C4-2B (cell line): Measurements from ENCODE around the gene MCRIP1.

Experiments
- H3K27ac ChIP-seq: fragments of 450-650 bp; 2 replicates; pipeline ENCODE4 v1.5.1; 2017
- ZFX ChIP-seq: fragments of 450-650 bp; IDR thresholded peaks from 2 replicates; pipeline ENCODE4 v1.6.1; 2017
- TF ChIP-seq, protein P1 (sequence below): fragments of 450-650 bp; conservative IDR thresholded peaks from 2 replicates; pipeline ENCODE4 v1.5.1; 2017; ENCODE audit warnings: mild to moderate bottlenecking

MCRIP1 gene

DNA sequence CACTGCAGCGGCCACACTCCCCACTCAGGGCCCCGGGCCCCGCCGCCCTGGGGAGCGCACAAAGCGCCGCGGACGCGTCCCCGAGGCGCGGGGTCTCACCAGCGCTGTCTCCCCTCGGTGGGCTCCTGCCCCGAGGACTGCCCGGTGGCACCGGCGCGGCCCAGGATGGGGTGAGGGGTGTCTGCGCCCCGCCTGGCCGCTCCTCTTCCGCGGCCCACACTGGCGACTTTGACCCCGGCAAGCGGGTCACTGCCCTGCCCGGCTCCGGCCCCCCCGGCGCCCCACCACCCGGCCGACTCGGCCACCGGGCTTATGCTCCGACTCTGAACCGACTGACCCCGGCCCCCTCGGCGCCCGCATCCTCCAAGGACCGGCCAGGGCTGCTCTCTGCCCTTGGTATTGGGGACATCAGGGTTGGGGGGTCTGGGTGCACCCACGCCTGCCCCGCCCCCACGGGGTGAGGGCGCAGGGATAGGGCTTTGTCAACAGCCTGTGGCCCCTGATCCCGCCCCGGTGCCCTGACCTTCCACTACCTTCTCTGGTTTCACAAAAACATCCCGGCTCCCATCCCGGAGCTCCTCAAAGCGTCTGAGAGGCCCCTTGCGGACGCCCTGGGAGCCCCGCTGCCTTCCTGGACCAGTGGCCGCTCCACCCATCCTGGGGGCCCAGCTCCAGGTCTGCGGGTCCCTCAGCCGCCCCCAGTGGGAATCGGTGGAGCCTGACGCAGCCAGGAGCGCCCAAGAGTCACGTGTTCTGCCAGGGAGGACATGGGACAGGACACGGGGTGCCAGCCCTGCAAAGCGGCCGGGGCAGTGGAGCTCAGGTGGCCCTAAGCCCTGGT is 28.3 kb downstream of the MCRIP1 start:
- no peak for TF ChIP-seq ZFX
- H3K27ac ChIP-seq, result no peak overlapping the region

DNA sequence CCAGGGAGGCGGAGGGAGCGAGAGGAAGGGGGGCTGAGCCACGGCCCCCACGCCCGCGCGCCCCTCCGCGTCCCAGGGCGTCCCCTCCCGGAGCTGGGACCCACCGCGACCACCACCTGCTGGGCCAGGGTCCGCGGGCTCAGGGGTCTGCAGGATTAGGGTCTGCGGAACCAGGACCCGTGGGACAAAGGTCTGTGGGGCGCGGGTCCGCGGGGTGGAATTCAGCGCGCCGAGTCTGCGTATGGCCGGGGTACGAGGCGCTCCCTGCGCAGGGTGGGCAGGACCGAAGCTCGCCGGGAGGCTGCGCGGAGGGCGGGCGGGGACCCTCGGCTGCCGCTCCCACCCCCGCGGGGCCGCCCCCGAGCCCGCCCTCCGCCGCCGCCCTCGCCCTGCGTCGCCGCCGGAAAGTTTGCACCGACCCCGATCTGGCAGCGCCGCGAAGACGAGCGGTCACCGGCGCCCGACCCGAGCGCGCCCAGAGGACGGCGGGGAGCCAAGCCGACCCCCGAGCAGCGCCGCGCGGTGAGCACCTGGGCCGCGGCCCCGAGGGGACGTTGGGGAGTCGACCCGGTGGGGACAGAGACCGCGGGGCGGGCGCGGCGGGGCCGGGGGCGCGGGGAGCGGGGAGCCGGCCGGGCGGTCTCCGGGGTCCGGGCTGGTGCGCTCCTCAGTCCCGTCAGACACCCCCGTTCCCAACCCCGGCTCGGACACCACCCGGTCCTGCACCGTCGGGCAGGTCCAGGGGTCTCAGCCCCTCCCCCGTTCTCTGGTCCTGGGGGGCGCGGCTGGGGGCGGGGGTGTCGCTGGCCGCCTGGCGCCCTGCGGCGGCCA is 29.1 kb downstream of the MCRIP1 start, which contains the start of gene GCGR:
GCGR (plus strand) TSS at position 423 of the 831 bp plus-strand sequence. CDS start 4,869 bp downstream, outside the sequence.
- TF ChIP-seq ZFX, result no peak
- TF ChIP-seq, protein P1, sequence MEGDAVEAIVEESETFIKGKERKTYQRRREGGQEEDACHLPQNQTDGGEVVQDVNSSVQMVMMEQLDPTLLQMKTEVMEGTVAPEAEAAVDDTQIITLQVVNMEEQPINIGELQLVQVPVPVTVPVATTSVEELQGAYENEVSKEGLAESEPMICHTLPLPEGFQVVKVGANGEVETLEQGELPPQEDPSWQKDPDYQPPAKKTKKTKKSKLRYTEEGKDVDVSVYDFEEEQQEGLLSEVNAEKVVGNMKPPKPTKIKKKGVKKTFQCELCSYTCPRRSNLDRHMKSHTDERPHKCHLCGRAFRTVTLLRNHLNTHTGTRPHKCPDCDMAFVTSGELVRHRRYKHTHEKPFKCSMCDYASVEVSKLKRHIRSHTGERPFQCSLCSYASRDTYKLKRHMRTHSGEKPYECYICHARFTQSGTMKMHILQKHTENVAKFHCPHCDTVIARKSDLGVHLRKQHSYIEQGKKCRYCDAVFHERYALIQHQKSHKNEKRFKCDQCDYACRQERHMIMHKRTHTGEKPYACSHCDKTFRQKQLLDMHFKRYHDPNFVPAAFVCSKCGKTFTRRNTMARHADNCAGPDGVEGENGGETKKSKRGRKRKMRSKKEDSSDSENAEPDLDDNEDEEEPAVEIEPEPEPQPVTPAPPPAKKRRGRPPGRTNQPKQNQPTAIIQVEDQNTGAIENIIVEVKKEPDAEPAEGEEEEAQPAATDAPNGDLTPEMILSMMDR, result no peak
- H3K27ac ChIP-seq, result no peak within 1 kb of the TSS

DNA sequence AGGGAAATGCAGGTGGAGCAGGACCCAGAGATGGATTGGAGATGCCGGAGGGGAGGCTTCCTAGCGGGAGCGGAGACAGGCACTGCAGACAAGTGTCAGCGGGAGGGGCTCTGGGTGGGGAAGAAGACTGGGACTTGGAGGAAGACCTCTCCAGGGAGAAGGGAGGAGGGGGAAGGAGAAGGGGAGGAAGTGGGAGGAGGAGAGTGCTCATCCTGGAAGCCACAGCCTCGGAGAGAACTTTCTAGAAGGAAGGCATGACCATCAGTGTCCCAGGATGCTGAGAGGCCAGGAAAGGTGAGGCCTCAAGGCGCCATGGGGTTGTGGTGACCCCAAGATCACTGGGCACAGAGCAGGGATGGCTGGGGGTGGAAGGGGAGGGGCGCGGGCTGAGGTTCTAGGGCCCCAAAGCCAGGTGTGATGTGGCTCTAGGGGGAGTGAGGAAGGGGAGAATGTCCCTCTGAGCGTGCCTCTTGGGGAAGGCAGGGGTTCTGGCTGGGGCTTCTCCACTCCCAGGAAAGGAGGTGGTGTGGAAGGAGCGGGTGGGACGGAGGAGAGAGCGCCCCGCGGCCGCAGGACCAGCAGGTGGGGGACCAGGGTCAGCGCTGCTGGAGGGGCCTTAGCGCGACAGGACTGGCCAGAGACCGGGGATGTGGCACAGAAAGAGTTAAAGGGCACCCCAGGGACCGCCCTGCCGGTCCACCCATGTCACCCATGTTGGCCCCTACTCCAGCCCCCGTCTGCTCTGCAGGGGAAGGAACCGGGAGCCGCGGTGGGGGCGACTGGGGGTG is 30.0 kb downstream of the MCRIP1 start:
- TF ChIP-seq, protein P1, result no peak
- no peak for TF ChIP-seq ZFX
- H3K27ac ChIP-seq, result no peak overlapping the region

DNA sequence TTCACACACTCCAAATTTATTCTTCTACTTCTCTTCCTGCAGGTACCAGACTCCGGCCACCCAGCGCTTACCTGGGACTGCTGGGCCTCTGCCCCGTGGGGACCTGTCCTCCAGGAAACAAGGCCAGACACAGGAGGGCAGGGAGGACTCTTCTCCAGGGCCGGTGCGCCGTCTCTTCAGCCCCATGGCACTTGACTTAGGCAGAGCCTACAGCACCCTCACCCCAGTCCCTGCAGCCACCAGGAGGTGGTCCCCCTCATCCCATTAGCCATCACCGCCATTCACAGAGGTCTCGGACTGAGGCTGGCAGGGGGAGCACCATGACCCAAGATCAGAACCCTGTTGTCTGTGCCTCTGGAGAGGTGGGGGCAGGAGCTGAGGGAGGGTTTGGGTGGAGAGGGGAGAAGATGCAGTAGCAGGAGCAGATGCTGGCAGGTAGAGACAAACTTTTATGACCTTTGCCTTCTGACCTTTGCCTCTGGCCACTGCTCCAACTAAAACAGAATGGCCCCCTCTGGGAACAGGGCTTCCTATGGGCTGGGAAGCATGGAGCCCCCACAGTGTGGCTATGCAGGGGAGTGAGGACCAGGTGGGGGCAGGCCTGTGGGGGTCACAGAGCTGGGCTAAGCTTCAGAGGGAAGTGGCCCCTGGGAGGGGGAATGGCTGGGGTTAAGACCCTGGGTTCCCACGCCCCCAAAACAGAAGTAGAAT is 30.9 kb downstream of the MCRIP1 start:
- no peak overlapping the region for H3K27ac ChIP-seq
- TF ChIP-seq, protein P1, result no peak
- no peak for TF ChIP-seq ZFX

DNA sequence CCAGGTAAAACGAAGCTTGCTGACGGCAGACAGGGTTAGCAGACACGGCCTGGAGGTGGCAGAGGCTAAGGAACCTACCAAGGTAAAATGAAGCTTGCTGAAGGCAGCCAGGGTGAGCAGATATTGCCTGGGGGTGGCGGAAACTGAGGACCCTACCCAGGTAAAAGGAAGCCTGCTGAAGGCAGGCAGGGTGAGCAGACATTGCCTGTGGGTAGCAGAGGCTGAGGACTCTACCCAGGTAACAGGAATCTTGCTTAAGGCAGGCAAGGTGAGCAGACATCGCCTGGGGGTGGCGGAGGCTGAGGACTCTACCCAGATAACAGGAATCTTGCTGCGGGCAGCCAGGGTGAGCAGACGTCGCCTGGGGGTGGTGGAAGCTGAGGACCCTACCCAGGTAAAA is 31.8 kb downstream of the MCRIP1 start:
- TF ChIP-seq, protein P1, result no peak
- no peak for TF ChIP-seq ZFX

DNA sequence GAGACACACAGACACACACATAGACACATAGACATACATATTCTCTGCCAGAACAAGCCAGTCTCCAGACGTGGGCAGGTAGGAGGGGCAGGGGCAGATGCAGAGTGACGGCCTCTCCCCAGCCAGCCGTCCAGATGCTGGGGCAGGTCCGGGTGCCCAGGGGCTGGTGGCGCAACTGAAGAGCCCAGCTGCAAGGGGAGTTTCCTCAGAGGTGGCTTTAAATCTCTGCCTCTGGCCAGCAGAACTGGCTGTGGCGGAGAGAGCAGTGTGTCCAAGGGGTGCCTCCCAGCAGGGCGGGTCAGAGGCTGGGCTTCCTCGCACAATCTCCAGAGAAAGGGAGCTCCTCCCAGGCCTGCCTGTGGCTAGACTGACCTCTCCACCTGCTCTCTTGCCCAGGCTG is 38.6 kb downstream of the MCRIP1 start:
- no peak for TF ChIP-seq ZFX
- TF ChIP-seq, protein P1, result no peak

More for the DNA sequence above, 31.8 kb downstream of the MCRIP1 start:
- no peak overlapping the region for H3K27ac ChIP-seq

DNA sequence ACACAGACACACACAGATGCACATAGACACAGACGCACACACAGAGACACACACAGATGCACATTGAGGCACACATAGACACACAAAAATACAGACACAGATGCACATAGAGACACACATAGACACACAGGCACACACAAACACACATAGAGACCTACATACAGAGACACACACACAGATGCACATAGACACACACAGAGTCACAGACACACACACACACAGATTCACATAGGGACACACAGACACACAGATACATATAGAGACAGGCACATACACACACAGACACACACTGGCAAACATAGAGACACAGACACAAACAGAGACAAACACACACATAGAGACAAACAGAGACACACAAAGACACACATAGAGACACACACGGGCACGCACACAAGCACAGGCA is 39.0 kb downstream of the MCRIP1 start:
- no peak overlapping the region for H3K27ac ChIP-seq
- no peak for TF ChIP-seq ZFX
- TF ChIP-seq, protein P1, result no peak

More for the DNA sequence above, 38.6 kb downstream of the MCRIP1 start:
- H3K27ac ChIP-seq, result no peak overlapping the region
